ENCODE data around the gene DKK3.

DKK3 gene

GRCh38 chr11:11935536-11935935, 72.9 kb downstream of the DKK3 start:
- no peak for DNase-seq

GRCh38 chr11:11931461-11932055, 76.9 kb downstream of the DKK3 start:
- no peak for DNase-seq

GRCh38 chr11:11929920-11930319, 78.5 kb downstream of the DKK3 start:
- no peak for DNase-seq

- DNase-seq: no peak
These were observed 84.6 kb downstream of the DKK3 start for GRCh38 chr11:11923828-11924227.

- no peak for DNase-seq
These were observed 91.4 kb downstream of the DKK3 start for GRCh38 chr11:11916981-11917399.

GRCh38 chr11:11915625-11916024, 92.8 kb downstream of the DKK3 start:
- DNase-seq: no peak

GRCh38 chr11:11913395-11913794, 95.0 kb downstream of the DKK3 start:
- no peak for DNase-seq
